K562 (cell line): ENCODE measurements around the gene CR2. TPM values are rescaled to one million over a fixed set of nuclear protein-coding genes. Genes with fewer than 3 reads are reported as not detected.

ENCODE experiments used
- NFXL1 ChIP-seq: fragments of 450-650 bp; formaldehyde crosslinking; IDR thresholded peaks from 2 replicates; pipeline ENCODE4 v1.4.0; 2021; ENCODE audit warnings: mild to moderate bottlenecking
- POLR2B ChIP-seq: fragments of 450-650 bp; IDR thresholded peaks from 2 replicates; pipeline ENCODE4 v1.6.1; 2018; ENCODE audit warnings: low read depth; ENCODE audit not compliant: partially characterized antibody
- RERE ChIP-seq: sonication (generic); formaldehyde crosslinking; IDR thresholded peaks from 2 replicates; pipeline ENCODE4 v1.8.0; 2023; ENCODE audit warnings: missing genetic modification reagents, mild to moderate bottlenecking, borderline replicate concordance
- SRSF3 ChIP-seq: fragments of 200-400 bp; formaldehyde crosslinking; IDR thresholded peaks from 2 replicates; pipeline ENCODE4 v1.6.1; 2016; ENCODE audit warnings: mild to moderate bottlenecking, low read length, moderate library complexity; ENCODE audit not compliant: insufficient read depth
- TEAD4 ChIP-seq, 2 experiments: sonication (generic) in 1 of 2; formaldehyde crosslinking in 1 of 2; IDR thresholded peaks; 2 replicates each; pipeline versions ENCODE4 v1.6.1 to v1.8.0; 2012 to 2022; ENCODE audit warnings: borderline replicate concordance in 1 of 2, inconsistent platforms in 1 of 2, low read length in 1 of 2, mild to moderate bottlenecking in 1 of 2, missing genetic modification reagents in 1 of 2
- VEZF1 ChIP-seq: fragments of 200-800 bp; sonication (Bioruptor generic); IDR thresholded peaks from 2 replicates; pipeline ENCODE4 v1.6.1; 2017; ENCODE audit warnings: missing genetic modification characterization, missing compliant biosample characterization
- ZNF707 ChIP-seq: fragments of 250-450 bp; sonication (Bioruptor Pico); conservative IDR thresholded peaks from 2 replicates; pipeline ENCODE4 v1.8.0; 2022; ENCODE audit warnings: inconsistent platforms, mild to moderate bottlenecking, moderate library complexity
- polyA plus RNA-seq, 8 experiments: library from polyadenylated mRNA; depleted of rRNA in 4 of 8; stranded (reverse) in 5 of 8; unstranded in 3 of 8; fragments of >200 nt; fragmentation: Nextera tagmentation in 2 of 8; fragmentation: Illumina TruSeq in 1 of 8; extraction: Ambion mirVana in 2 of 8; extraction: Trizol in 1 of 8; gene quantifications; 2 replicates each; pipeline versions ENCODE4 v1.2.1 to v1.2.3, GENCODE V29; 2011 to 2014; ENCODE audit warnings: inconsistent platforms in 1 of 8, missing spikeins in 1 of 8
- total RNA-seq, 7 experiments: library from RNA; depleted of rRNA in 6 of 7; stranded (reverse); fragments of >200 nt in 6 of 7; fragmentation: Illumina TruSeq in 2 of 7; extraction: Trizol in 2 of 7; gene quantifications; 2 replicates each; pipeline versions ENCODE4 v1.2.1 to v1.2.3, GENCODE V29; 2011 to 2021; ENCODE audit warnings: low replicate concordance in 1 of 7

The CR2 gene
- total and polyA plus RNA-seq, 9 of the 15 experiments (the other 6 are each of a cell fraction or from before 2014, with no cell fraction given): 0.07 to 0.67 (median 0.37) TPM

- TF ChIP-seq RERE (CRISPR knock-in tag): no peak
- TF ChIP-seq SRSF3: no peak
- peak; percentile 96 for TF ChIP-seq TEAD4 (IDR thresholded peaks at IDR 0.05; ENCODE audit: low read length)
- TF ChIP-seq TEAD4 (CRISPR knock-in tag; IDR thresholded peaks at IDR 0.05; ENCODE audit: borderline replicate concordance): no peak
- peak; percentile 82 for TF ChIP-seq POLR2B
- TF ChIP-seq NFXL1 (CRISPR knock-in tag): no peak
- TF ChIP-seq VEZF1: no peak; the same call in none of the 2 replicates
- no peak for TF ChIP-seq ZNF707 (CRISPR knock-in tag)
Observed at GRCh38 chr1:207519505-207520399, 65.6 kb downstream of the CR2 start (continued).
